ENCODE measurements around the gene POLE3.
A peak's percentile ranks its signal among the peaks of the same experiment; 100 is the strongest.

Gene POLE3

DNA sequence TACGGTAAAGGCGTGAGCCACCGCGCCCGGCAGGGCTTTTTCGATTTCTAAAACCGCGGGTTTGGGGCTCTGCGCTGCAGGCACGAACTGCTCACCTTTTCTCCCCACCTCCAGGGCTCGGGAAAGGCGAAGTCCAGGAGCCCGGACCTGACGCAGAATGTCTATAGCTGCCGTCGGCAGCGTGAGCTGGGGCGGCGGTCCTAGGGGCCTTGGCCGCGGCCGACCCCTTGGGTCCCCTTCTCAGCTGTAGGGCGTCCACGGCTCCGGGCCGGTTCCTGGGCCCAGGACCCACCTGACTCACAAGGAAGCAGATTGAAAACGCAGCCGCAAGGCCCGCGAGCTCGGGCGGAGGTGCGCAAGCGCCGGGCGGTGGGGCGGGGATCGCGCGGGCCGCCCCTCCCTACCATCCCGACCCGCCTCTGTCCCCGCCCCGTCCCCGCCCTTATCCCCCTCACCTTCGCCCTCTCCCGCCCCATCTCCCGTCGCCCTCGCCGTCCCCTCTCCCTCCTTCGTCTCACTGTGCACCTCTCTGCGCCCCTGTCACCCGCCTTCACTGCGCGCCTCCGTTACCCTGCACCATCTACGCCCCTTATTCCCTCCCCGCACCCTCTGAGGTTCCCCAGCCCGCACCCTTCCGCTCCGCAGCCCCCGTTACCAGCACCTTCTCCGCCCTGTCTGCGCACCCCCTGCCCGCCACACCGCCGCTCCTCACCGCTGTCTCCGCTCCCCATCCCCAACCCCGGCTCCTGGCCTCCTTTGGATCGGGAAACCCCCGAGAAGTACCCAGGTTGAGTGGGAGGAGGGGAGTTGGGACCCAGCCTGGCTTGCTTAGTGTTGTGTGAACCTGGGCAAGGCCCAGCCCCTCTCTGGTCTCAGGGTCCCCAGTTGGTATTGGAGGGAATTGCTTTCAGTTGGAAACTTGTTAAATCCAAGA, 33.6 kb downstream of the POLE3 start, which contains the start of gene HDHD3:
HDHD3 (minus strand) TSS at position 353 of the 934 bp plus-strand sequence. CDS start 2,632 bp downstream, outside the sequence.
- peaks cover 38% of the 10 kb centered on the region for H3K4me1 Mint-ChIP-seq
- H3K27me3 Mint-ChIP-seq (ENCODE audit: low read depth, poor library complexity): no peaks in the 10 kb centered on the region
- TF ChIP-seq, protein P1, sequence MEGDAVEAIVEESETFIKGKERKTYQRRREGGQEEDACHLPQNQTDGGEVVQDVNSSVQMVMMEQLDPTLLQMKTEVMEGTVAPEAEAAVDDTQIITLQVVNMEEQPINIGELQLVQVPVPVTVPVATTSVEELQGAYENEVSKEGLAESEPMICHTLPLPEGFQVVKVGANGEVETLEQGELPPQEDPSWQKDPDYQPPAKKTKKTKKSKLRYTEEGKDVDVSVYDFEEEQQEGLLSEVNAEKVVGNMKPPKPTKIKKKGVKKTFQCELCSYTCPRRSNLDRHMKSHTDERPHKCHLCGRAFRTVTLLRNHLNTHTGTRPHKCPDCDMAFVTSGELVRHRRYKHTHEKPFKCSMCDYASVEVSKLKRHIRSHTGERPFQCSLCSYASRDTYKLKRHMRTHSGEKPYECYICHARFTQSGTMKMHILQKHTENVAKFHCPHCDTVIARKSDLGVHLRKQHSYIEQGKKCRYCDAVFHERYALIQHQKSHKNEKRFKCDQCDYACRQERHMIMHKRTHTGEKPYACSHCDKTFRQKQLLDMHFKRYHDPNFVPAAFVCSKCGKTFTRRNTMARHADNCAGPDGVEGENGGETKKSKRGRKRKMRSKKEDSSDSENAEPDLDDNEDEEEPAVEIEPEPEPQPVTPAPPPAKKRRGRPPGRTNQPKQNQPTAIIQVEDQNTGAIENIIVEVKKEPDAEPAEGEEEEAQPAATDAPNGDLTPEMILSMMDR (IDR thresholded peaks at IDR 0.05): no peak
- H3K36me3 Mint-ChIP-seq (ENCODE audit: low read depth): peaks cover 15% of the 10 kb centered on the region
- H3K9me3 Mint-ChIP-seq: no peaks in the 10 kb centered on the region
- DNase-seq: peak; percentile 81
- H3K4me3 Mint-ChIP-seq: peak within 1 kb of the TSS; percentile 87
- H3K27ac Mint-ChIP-seq: no peak within 1 kb of the TSS

DNA sequence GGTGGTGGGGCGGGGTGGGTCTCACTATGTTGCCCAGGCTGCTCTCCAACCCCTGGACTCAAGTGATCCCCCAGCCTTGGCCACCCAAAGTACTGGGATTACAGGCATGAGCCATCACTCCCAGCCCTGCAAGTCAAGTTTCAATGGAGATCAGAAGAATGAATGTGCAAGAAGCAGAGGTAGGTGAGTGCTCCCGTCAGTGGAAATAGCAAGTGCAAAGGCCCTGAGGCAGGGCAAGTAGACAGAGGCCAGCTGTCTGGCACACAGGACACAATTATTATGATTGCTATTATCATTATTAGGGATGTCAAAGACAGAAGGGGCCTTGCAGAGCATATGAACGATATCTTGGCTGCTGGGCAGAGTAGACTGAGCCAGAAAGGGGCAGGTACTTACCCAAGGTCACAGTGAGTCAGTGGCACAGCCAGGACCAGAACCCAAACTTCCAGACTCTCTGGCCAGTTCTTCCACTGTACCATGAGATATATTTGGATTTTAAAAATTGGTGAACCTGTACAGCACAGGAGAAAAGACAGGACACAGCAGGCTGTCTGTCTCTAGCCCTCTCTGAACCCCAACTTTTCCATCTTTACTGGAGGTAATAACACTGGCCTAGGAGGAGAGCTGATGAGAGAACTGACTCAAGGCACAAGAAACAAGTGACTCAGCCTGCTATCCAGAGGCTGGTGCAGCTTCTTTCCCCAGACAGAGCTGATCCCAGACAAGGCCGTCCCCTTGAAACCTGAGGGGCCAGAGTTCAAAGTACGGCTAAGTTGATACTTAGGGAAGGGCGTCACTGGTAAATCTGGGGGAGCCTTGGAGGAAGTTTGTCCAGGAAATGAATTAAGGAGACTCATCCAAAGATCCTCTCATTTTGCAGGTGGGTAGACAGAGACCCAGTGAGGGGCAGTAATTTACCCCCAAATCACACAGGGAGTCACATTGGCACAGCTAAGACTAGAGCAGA, 35.1 kb downstream of the POLE3 start:
- TF ChIP-seq, protein P1 (IDR thresholded peaks at IDR 0.05): no peak
- no peak for DNase-seq
- Mint-ChIP-seq H3K9me3 (no peaks in the 10 kb centered on the region), H3K4me1 (peaks cover 34% of the 10 kb centered on the region), H3K27me3 (ENCODE audit: low read depth, poor library complexity) (no peaks in the 10 kb centered on the region), H3K4me3 (peak overlapping the region; percentile 81), H3K27ac (no peak overlapping the region), H3K36me3 (ENCODE audit: low read depth) (peaks cover 15% of the 10 kb centered on the region)

DNA sequence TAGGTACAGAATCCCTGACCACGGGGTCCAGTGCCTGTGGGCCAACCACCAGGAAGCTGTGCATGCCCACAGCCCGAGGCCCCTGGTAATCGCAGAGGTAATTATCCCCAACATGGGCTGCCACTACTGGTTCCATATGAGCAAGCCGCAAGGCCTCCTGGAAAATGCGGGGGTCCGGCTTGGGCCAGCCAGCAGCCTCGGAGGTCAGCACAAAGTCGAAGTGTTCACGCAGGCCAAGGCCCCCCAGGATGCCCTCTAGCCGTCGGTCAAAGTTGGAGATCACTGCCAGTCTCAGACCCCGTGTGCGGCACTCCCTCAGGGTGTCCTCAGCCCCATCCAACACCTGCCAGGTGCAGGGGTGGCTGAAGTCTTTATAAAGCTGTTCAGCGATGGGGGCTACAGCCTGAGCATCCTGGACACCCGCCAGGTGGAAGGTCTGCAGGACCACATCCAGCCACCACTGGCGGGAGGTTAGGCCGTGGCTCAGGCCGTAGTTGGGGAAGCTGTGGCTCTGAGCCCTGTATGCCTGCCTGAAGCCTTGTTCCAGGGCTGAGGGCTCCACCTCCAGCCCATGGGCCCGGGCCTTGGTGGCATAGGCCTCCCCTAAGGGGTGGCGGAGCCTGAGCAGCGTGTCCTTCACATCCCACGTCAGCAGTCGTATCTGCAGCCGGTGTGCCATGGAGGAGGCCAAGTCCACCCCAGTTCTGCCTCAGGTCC, 36.6 kb downstream of the POLE3 start:
- H3K36me3 Mint-ChIP-seq (ENCODE audit: low read depth): peaks cover 15% of the 10 kb centered on the region
- H3K27me3 Mint-ChIP-seq (ENCODE audit: low read depth, poor library complexity): no peaks in the 10 kb centered on the region
- H3K4me1 Mint-ChIP-seq: peaks cover 21% of the 10 kb centered on the region
- H3K4me3 Mint-ChIP-seq: no peak overlapping the region
- no peak for DNase-seq
- TF ChIP-seq, protein P1 (IDR thresholded peaks at IDR 0.05): no peak
- no peak overlapping the region for H3K27ac Mint-ChIP-seq
- no peaks in the 10 kb centered on the region for H3K9me3 Mint-ChIP-seq

DNA sequence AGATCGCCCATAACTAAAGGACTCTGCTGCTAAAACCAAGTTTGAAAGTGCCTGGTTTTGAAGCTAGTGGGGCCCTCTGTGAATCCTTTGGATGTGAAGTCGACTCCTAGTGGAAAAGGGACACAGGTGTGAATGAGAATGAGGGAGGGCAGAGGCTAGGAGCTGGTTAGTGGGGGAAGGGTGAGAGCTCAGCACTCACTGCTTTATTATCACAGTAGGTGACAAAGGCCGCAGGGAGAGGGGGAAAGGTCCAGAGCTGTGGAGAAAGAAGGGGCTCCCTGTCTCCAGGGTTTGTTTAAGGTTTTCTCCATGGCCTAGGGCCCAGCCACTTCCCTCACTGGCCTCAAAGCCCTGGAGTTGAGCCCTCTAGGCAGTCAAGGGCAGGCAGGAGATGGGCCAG, 37.2 kb downstream of the POLE3 start:
- Mint-ChIP-seq H3K27ac (peak overlapping the region; percentile 70), H3K4me3 (no peak overlapping the region)

DNA sequence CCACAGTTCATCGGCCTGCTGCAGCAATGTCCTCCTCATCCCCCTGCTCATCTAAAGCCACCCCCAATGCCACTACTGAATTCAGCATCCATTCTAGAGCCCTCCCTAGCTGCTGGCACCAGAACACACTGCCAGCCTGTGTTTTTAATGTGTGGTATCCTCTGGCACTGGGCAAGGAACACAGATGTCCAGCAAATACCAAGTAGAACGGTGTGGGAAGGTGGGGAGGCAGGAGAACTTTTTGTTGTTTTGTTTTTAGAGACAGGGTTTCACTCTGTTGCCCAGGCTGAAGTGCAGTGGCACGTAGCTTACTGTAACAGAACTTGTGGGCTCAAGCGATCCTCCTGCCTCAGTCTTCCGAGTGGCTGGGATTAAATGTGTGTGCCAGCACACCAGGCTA, 38.4 kb downstream of the POLE3 start:
- H3K4me3 Mint-ChIP-seq: no peak overlapping the region
- H3K4me1 Mint-ChIP-seq: peaks cover 16% of the 10 kb centered on the region
- TF ChIP-seq, protein P1 (IDR thresholded peaks at IDR 0.05): no peak
- no peak overlapping the region for H3K27ac Mint-ChIP-seq
- DNase-seq: no peak
- H3K9me3 Mint-ChIP-seq: no peaks in the 10 kb centered on the region
- peaks cover 15% of the 10 kb centered on the region for H3K36me3 Mint-ChIP-seq (ENCODE audit: low read depth)
- H3K27me3 Mint-ChIP-seq (ENCODE audit: low read depth, poor library complexity): no peaks in the 10 kb centered on the region

More for the DNA sequence above, 37.2 kb downstream of the POLE3 start:
- H3K27me3 Mint-ChIP-seq (ENCODE audit: low read depth, poor library complexity): no peaks in the 10 kb centered on the region
- TF ChIP-seq, protein P1 (IDR thresholded peaks at IDR 0.05): no peak
- peaks cover 16% of the 10 kb centered on the region for H3K4me1 Mint-ChIP-seq
- no peak for DNase-seq
- H3K9me3 Mint-ChIP-seq: no peaks in the 10 kb centered on the region
- H3K36me3 Mint-ChIP-seq (ENCODE audit: low read depth): peaks cover 15% of the 10 kb centered on the region

Data from nephron progenitor cell (in vitro differentiated cells).